GM18502 (cell line): ENCODE data around the gene LAMA2.

Experiments used
- ATAC-seq: cut with Tn5 transposase; IDR thresholded peaks from one replicate; pipeline ENCODE4 v1.9.1; 2021; ENCODE audit warnings: mild to moderate bottlenecking; ENCODE audit not compliant: unreplicated experiment, poor library complexity

Gene LAMA2

DNA sequence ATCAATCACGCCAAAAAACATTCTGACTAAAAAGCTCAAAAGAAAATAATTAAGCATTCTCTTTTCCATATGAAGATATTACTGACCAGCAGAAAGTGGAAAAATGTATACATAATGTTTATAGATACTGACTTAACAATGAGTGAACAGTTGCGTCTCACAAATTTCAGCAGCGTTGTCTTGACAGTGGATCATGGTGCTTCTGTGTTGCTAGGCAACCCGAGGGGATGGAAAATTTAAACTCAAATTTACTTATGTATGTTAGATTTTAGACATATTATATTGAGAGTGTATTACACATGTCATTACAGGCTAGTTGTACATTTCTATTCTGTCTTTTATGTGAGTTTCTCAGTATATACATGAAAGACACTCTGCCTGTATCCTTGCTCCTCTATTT is 110.2 kb downstream of the LAMA2 start:
- ATAC-seq = no peak

DNA sequence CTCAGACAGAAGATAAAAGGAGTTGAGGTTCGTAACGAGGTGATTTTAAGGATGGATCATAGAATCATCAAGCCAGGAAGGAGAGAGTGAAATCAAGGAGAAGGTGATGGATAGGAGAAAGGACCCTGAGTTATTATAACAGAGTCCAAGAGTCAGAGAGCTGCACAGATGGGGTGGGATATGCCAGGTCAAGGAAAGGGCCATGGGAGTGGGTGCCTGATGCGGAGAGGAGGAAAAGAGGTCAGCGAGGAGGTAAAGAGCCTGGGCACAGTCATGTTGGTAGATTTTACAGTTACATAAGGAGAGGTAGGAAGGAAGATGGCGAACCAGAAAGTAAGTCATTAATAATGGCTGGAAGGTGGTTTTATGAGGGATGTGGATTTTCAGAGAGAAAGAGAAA is 114.9 kb downstream of the LAMA2 start:
- ATAC-seq = no peak

- no peak for ATAC-seq
These were observed 124.0 kb downstream of the LAMA2 start for GRCh38 chr6:129006724-129007514.

GRCh38 chr6:129007701-129008373 is 124.9 kb downstream of the LAMA2 start:
- no peak for ATAC-seq

DNA sequence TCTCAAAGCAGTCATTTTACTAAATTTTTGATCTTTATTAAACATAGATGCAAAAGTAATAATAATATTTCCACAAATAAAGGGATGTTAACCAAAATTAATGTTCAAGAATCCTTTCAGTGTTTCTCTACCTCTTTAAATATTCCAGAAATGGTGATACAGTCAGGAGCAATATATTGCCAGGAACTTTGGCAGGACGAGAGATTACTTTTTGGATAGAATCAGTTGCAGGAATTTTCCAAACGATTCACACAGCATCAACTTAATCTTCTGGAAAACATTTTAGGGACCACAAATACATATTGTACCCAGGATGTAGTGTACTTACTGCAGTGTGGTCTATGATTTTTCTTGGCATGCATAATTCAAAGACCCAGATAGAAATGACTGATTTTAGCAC is 125.7 kb downstream of the LAMA2 start:
- no peak for ATAC-seq

DNA sequence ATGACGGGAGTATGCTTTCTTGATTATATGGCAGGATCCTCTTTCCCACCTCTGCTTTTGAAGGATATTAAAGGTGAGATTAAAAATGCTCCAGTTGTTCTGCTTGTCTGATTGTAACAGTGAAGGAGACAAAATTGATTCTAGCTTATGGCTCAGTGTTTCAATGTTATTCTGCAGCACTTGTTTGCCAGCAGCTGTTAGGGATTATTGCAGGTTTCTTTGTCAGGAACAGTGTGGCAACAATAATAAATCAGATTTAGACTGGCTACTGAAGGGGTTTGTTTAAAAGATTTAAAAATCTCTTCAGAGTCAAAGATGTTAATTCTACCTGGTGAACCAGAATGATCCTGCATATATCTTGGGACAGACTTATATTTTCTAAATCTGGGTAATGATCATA is 126.9 kb downstream of the LAMA2 start:
- no peak for ATAC-seq

DNA sequence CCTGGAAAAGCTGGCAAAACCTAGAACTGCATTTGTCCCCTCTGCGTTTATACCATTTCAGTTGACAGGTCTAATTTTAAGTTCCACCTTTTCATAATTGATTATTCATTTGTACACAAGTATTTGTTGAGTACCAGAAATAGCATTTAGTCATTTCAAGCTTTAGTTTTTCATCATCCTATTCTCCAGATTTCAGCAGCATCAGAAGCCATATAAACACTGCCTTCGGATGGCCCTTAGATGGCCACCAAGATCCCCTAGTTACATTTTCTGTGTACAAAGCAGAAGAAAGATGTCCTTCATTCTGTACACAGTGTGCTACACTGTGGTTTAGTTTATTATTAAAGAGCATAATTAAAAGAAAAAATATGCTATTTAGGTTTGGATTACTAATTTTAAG is 131.4 kb downstream of the LAMA2 start:
- ATAC-seq = no peak

GRCh38 chr6:129015721-129016120 is 132.8 kb downstream of the LAMA2 start:
- no peak for ATAC-seq

DNA sequence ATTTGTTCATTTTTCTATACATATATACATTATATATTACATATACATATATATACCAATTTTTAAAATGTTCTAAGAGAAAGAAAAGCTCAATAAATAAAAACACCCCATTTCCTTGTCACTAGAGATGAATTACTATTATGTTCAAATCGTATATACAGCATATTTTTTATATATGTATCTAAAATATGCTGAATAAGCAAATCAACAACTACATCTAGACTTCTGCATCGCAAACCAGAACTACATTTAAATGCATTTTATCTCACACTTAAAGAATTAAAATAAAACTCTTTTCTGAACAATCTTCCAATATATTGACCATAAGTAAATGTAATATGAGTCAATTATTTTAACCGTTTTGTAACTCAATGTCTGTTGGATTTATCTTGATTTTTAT is 133.9 kb downstream of the LAMA2 start:
- no peak for ATAC-seq

DNA sequence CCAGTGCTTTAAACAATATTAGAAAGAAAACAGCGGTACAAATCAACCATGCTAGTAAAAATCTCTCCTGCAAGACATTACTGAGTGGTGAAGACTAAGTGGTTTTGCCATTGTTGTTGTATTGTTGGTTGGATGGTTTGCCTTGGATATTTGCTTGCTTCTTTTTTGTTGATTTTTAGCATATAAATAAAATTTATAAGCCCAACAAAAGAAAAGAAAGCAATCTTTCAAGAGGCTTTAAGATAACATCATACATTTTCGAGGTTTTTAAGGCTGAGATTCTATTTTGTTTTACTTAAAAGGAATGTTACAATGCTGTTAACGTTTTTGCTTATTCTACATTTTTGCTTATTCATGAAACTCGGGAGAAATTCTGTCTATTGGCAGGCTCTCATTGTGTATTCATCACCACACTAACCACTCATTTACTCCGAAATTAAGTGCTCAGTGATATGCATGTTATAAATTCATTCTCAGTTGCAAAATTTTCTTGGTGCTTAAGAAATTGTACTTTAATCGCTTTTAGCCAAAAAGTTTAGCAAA is 139.1 kb downstream of the LAMA2 start:
- ATAC-seq = no peak

GRCh38 chr6:129026601-129027000 is 143.7 kb downstream of the LAMA2 start:
- ATAC-seq = no peak

DNA sequence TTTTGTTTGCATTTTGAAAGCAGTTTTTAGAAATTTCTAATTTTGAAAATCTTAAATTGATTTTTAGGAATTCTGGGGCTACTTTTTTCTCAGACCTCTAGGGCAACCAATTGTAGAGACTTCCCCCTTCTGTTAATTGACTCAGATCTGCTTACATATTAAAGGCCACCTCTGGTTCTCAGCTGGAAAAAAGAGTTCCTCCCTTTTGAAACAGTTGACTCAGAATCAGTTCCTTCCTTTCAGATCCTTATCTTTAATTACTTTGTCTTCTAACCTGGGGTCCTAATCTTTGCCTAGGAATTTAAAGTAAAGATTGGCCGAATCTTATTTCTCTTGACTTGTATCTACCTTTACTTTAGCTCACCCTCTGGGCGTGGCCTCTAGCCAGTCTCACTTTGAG is 146.8 kb downstream of the LAMA2 start:
- ATAC-seq = no peak

- ATAC-seq = no peak
These were observed 147.3 kb downstream of the LAMA2 start for GRCh38 chr6:129030215-129030614.

GRCh38 chr6:129031051-129031599 is 148.2 kb downstream of the LAMA2 start:
- no peak for ATAC-seq

- no peak for ATAC-seq
These were observed 149.7 kb downstream of the LAMA2 start for GRCh38 chr6:129032602-129033001.

- no peak for ATAC-seq
These were observed 150.2 kb downstream of the LAMA2 start for GRCh38 chr6:129033180-129033579.

- no peak for ATAC-seq
These were observed 150.6 kb downstream of the LAMA2 start for GRCh38 chr6:129033581-129033980.

DNA sequence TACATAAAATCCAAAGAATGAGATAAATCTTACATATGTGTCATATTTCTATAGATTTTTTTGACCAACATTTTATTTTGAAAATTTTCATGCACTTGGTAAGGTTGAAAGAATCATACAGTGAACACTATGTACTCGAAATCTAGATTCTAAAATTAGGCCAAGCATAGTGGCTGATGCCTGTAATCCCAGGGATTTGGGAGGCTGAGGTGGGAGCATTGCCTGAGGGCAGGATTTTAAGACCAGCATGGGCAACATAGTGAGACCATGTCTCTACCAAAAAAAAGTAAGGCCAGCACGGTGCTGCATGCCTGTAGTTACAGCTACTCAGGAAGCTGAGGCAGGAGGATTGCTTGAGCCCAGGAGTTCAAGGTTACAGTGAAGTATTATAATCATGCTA is 158.6 kb downstream of the LAMA2 start:
- no peak for ATAC-seq

DNA sequence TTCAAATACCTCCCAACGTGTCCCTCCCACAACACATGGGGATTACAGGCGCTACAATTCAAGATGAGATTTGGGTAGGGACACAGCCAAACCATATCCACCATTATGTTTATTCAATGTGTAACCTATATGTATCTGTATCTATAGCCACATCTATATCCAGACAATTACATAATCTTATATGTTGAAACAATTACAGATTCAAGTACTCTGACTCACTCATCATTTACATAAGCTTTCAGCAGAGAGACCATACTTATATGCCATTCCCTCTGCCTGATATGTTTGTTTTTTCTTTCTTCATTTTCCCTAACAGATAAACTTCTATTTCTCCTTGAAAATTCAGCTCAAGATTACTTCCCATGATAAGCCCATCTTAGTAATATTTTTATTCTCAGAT is 163.6 kb downstream of the LAMA2 start:
- no peak for ATAC-seq

DNA sequence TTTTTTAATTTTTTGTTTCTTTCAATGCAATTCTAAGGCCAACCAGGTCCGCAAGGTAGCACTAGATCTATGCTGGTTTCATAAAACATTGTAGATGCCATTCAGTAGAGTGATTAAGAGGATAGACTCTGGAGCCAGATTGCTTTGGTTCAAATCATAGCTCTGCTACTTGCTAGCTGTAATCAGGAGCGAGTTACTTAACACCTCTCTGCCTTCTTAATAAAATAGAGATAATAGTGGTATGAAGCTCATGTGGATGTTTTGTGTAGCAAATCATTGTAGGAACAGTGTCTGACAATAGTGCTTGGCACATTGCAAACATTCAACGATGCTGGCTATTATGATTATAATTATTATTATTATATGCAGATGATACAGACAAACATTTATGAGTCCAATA is 164.9 kb downstream of the LAMA2 start:
- no peak for ATAC-seq

GRCh38 chr6:129050086-129050485 is 167.1 kb downstream of the LAMA2 start:
- ATAC-seq = no peak
